Measurements from ENCODE around the gene COL4A4. TPM values are rescaled to one million over a fixed set of nuclear protein-coding genes. Genes with fewer than 3 reads are reported as not detected.
A peak's percentile ranks its signal among the peaks of the same experiment; 100 is the strongest.
"Not testable (repeated sequence)": the region's sequence is repeated elsewhere in the genome, so short reads cannot be mapped to it uniquely, and the experiment has no call there.

The COL4A4 gene
- total and polyA plus RNA-seq, 8 donors = 0.75 to 5.7 (median 3.6) TPM

DNA sequence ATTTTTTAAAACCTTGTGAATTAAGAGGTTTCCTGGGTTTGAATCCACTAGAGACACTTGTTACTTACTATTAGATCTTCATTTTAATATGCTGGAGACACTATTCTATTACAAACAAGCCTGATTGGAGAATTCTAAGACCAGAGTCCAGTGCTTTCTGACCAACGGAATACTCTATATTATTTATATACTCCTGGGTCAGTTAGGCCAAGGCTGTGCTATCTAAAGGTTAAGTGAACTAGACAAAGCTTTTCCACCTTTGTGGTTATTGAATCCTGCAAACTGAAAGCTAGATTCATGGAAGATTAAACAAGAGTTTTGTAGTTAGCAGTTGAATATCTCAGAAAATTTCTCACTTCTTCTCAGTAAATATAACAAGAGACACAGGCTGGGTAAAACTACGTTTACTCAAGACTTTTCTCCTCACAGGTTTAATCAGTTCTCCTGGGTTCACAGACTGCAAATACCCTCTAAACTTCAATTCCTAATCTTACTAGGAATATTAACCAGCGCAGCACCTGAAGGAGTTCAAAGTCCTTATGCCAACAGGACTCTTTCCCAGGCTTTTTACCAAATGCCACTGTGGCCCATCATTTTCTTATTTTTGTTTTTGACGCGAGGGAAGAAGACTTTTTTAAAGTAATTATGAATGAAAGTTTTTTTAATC, 66.4 kb downstream of the COL4A4 start:
- WGBS, 2 donors = 26 to 30% methylated on average over 5 of the region's 5 CpGs
- no peaks in the 10 kb centered on the region for H3K27me3 ChIP-seq
- H3K9me3 ChIP-seq = no peaks in the 10 kb centered on the region
- peak overlapping the region in 1 of 4 donors; percentile 3 for H3K4me3 ChIP-seq
- TF ChIP-seq CTCF (IDR thresholded peaks at IDR 0.05) = no peak
- peaks cover 4 to 27% (median 22%) of the 10 kb centered on the region in 3 donors for H3K4me1 ChIP-seq
- peak overlapping the region in 2 of 4 donors; percentile 53 to 60 for H3K27ac ChIP-seq
- intact Hi-C loops (cut with DNase I) = no loop called here
- DNase-seq (peak in 2 of 6 donors; percentile 30 to 43), ATAC-seq (peak; percentile 83 to 93 (median 92)), FAIRE-seq (no peak)
- H3K36me3 ChIP-seq = no peaks in the 10 kb centered on the region

DNA sequence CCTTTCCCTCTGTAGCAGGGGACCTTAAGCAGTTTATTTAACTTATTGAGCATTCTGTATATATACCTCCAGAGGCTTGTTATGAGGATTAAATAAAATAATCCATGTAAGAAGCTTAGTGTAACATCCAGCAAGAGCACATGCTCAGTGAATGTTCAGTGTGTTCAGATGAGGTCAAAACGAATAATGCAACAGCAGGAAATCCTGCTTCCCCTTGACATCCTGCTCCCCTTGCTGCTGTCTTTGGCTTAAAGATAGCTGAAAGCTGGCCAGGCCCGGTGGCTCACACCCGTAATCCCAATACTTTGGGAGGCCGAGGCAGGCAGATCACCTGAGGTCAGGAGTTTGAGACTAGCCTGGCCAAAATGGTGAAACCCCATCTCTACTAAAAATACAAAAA, 68.7 kb downstream of the COL4A4 start:
- ATAC-seq = no peak

GRCh38 chr2:227082286-227082685, 81.7 kb downstream of the COL4A4 start:
- H3K27me3 ChIP-seq = no peaks in the 10 kb centered on the region
- no peaks in the 10 kb centered on the region for H3K36me3 ChIP-seq
- H3K27ac ChIP-seq = no peak overlapping the region
- H3K4me1 ChIP-seq = no peaks in the 10 kb centered on the region
- intact Hi-C loops (cut with DNase I) = no loop called here
- ATAC-seq (no peak), DNase-seq (no peak), FAIRE-seq (no peak)
- H3K4me3 ChIP-seq = no peak overlapping the region
- WGBS, 2 donors = 39 to 47% methylated on average over 1 of the region's 1 CpG
- H3K9me3 ChIP-seq = no peaks in the 10 kb centered on the region
- TF ChIP-seq CTCF (IDR thresholded peaks at IDR 0.05) = no peak

More for the DNA sequence above, 68.7 kb downstream of the COL4A4 start:
- no peak for FAIRE-seq
- Histone ChIP-seq H3K4me3 (no peak overlapping the region), H3K36me3 (no peaks in the 10 kb centered on the region), H3K4me1 (peaks cover 4 to 26% (median 22%) of the 10 kb centered on the region in 3 donors), H3K27ac (no peak overlapping the region), H3K27me3 (no peaks in the 10 kb centered on the region), H3K9me3 (no peaks in the 10 kb centered on the region)
- no peak for TF ChIP-seq CTCF (IDR thresholded peaks at IDR 0.05)
- intact Hi-C loops (cut with DNase I) = no loop called here
- no peak for DNase-seq
- 74 to 83% methylated on average over 4 of the region's 4 CpGs for WGBS, 2 donors

GRCh38 chr2:227079726-227080125, 84.3 kb downstream of the COL4A4 start:
- FAIRE-seq (no peak), ATAC-seq (no peak), DNase-seq (no peak)
- Histone ChIP-seq H3K27me3 (no peaks in the 10 kb centered on the region), H3K9me3 (no peaks in the 10 kb centered on the region), H3K4me3 (no peak overlapping the region), H3K4me1 (no peaks in the 10 kb centered on the region), H3K36me3 (no peaks in the 10 kb centered on the region), H3K27ac (no peak overlapping the region)
- WGBS, 2 donors = 82 to 87% methylated on average over 6 of the region's 6 CpGs
- intact Hi-C loops (cut with DNase I) = no loop called here
- TF ChIP-seq CTCF (IDR thresholded peaks at IDR 0.05) = no peak

DNA sequence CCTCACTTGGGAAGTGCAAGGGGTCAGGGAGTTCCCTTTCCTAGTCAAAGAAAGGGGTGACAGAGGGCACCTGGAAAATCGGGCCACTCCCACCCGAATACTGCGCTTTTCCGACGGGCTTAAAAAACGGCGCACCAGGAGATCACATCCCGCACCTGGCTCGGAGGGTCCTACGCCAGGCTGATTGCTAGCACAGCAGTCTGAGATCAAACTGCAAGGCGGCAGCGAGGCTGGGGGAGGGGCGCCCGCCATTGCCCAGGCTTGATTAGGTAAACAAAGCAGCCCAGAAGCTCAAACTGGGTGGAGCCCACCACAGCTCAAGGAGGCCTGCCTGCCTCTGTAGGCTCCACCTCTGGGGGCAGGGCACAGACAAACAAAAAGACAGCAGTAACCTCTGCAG, 98.9 kb downstream of the COL4A4 start:
- ATAC-seq; H3K4me3 ChIP-seq; H3K4me1 ChIP-seq; FAIRE-seq; DNase-seq; H3K27ac ChIP-seq; H3K27me3 ChIP-seq; H3K9me3 ChIP-seq; intact Hi-C loops (cut with DNase I); H3K36me3 ChIP-seq: not testable (repeated sequence)
- 84% methylated on average over 10 to 14 of the region's 14 CpGs for WGBS, 2 donors

Data from pancreas (tissue), 10 donors.